ENCODE data around the gene GLP2R. TPM values are rescaled to one million over a fixed set of nuclear protein-coding genes. Genes with fewer than 3 reads are reported as not detected.

Gene GLP2R
- polyA plus RNA-seq, 4 donors, result not detected

DNA sequence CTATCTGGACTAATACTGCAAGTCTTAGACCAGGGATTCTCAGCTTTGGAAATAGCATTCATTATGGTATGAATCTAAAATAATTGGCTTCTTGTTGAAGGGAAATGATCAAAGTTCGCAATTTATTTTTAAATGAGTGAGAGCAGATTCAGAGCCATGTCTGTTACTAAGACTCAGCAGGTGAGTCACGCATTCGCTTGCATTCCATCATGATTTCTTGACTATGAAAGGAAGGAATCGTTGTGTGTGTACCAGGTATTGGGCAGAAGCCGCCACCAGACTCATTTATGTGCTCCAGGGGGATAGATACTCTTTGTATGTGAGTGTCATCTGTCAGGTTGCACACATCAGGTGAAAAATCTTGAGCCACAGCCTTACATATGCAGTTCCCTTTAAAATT lies 14.6 kb upstream of the GLP2R start:
- no peak for DNase-seq (ENCODE audit: low read depth in 4 of 4, low spot score in 2 of 4)

- no peak for DNase-seq (ENCODE audit: low read depth in 4 of 4, low spot score in 2 of 4)
These were observed 14.2 kb upstream of the GLP2R start for GRCh38 chr17:9811537-9811936.

DNA sequence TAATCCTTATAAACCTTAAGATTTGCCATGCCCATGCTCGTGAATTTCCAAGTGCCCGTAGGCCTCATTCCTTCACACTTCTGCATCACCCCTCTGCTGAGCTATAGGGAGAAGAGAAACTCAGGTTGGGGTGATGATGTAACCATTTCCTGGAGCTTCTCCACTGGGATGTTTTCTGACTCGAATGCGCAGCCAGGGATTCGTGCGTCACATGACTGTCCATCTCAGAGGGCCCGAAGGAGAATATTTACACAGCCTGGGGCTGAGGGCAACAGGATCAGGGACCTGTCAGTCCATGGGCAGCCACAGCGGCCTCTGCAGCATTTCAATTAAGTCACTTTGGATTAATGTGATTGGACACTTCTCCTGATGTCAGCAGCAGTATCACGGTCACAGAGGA lies 12.6 kb upstream of the GLP2R start:
- DNase-seq (ENCODE audit: low read depth in 4 of 4, low spot score in 2 of 4), result no peak

DNA sequence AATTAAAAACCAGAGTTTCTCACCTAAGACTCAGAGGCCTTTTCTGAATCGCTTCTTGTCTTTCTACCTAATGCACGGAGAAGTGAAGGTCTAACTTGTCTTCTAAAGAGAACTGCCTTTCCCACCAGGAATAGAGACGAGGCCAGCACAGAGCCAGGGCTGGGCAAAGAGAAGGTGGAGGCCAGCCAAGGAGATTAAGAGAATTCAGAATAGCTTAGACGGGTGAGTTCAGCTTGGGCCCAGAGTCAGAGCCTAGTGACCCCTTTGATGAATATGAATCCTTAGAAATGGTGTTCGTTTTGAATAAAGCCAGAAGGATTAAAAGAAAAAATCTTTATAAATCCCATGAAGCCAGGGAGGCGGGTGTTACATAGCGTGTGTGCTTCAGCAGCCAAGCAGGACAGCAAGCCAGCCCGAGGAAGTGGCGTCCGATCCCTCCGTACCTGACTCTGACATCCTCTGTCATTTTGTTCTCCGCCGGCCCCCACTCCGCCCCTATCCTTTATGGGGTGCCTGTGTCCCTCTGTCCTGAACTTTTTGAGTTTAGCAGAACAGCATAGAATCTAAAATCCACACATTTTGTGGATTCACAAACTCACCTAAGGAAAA lies 11.3 kb upstream of the GLP2R start:
- no peak for DNase-seq (ENCODE audit: low read depth in 4 of 4, low spot score in 2 of 4)

DNA sequence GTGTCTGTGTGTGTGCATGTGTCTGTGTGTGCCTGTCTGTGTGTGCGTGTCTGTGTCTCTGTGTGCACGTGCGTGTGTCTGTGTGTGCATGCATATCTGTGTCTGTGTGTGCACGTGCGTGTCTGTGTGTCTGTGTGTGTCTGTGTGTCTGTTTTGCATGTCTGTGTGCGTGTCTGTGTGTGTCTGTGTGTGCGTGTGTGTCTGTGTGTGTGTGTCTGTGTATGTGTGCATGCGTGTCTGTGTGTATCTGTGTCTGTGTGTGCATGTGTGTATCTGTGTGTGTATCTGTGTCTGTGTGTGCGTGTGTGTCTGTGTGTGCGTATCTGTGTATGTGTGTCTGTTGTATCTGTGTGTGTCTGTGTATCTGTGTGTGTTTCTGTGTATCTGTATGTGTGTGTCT lies 9.3 kb upstream of the GLP2R start:
- DNase-seq (ENCODE audit: low read depth in 4 of 4, low spot score in 2 of 4), result no peak

GRCh38 chr17:9817086-9817485 lies 8.6 kb upstream of the GLP2R start:
- peak in 3 of 4 donors; percentile 21 to 47 (median 22) for DNase-seq (ENCODE audit: low read depth in 4 of 4, low spot score in 2 of 4)

- DNase-seq (ENCODE audit: low read depth in 4 of 4, low spot score in 2 of 4), result no peak
These were observed 7.0 kb upstream of the GLP2R start for GRCh38 chr17:9818760-9819159.

DNA sequence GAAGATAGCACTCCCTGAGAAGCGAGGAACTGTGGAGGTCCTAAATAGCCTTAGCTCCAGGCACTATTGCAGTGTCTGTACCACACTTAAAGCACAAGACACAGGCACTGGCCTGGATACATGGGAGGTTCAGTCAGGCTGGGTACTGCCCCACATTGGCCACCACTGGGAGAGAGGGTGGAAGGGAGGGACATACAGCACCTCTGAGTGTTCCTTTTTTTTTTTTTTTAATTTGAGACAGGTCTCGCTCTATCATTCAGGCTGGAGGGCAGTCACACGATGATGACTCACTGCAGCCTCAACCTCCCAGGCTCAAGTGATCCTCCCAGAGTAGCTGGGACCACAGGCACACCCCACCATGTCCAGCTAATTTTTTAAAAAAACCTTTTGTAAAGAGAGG lies 5.3 kb upstream of the GLP2R start:
- no peak for DNase-seq (ENCODE audit: low read depth in 4 of 4, low spot score in 2 of 4)

DNA sequence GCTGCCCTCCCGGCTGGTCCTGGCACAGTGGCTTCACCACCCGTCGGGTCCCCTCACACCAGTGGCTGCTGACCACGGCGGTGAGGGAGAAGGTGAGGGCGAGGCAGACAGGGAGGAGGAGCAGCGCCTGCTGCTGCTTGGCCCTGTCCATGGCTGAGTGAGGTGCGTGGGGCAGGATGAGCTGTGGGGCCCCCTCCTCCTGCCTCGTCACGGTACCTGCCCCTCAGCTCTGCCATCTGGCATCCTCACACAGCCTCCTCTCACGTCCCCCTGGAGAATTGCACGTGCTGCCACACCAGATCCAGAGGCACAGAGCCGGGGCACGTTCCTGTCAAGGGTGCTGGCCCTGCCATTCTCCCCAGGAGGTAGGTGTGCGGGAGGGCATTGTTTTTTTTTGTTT lies 3.8 kb upstream of the GLP2R start, which contains the start of gene GSG1L2:
Gene GSG1L2, minus strand, starts transcription at position 159 of the 400 bp plus-strand sequence. Its CDS starts 8 bp downstream, at position 151.
- DNase-seq (ENCODE audit: low read depth in 4 of 4, low spot score in 2 of 4), result no peak

DNA sequence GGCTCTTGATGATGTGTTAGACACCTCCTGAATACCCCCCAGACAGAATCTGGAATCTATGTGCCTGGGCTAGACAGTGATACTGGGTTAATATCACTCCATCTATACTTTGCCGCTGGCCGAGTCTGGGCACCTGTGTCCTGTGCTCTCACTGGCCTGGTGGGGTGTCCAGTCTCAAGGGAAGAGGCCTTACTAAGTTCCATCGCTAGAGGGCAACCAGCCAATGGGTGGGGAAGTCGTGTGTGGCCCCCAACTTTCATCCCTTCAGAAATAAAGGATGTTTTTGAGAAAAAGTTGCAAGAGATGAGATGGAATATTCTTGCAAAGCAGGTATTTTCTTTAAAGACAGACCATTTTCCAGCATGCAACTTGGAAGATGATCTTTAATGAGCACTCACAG lies 1.6 kb upstream of the GLP2R start:
- DNase-seq (ENCODE audit: low read depth in 4 of 4, low spot score in 2 of 4), result no peak

- no peak for DNase-seq (ENCODE audit: low read depth in 4 of 4, low spot score in 2 of 4)
These were observed 856 bp upstream of the GLP2R start for GRCh38 chr17:9824797-9825338.

GRCh38 chr17:9828296-9829295 lies 2.9 kb downstream of the GLP2R start:
- no peak for DNase-seq (ENCODE audit: low read depth in 4 of 4, low spot score in 2 of 4)

DNA sequence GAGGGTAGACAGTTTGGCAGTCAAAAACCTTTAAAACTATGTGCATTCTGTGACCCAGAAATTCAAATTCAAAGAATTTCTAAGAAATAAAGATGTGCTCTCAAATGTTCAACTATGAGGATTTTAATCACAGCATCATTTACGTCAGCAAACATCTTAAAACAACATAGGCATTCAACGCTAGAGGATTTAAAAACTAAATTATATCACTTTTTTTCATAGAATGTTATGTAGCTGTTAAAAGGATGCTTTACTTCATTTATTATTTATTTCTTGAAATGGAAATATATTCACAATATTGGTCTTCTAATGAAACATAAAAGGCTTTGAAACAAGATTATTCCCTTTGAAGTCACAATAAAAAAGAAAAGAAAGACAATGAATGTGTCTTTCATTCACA lies 3.6 kb downstream of the GLP2R start:
- no peak for DNase-seq (ENCODE audit: low read depth in 4 of 4, low spot score in 2 of 4)

DNA sequence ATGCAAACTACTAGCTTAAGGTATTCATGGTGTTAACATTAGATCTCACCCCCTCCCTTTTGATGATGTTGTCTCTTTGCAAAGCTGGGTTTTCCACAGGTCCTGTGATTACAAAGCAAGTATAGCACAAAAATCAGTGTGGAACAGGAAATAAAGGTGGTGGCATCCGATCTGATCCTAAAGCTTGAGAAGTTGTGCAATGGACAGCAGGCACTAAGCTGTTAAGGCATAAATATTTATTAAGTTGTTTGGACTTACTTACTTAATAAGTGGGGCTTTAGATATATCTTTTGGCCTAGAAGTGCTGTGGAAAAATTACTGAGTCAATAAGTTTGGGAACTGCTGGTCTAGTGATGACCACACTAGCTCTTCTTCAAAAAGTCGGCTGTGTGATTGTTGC lies 5.0 kb downstream of the GLP2R start:
- no peak for DNase-seq (ENCODE audit: low read depth in 4 of 4, low spot score in 2 of 4)

GRCh38 chr17:9833922-9834321 lies 8.2 kb downstream of the GLP2R start:
- no peak for DNase-seq (ENCODE audit: low read depth in 4 of 4, low spot score in 2 of 4)

DNA sequence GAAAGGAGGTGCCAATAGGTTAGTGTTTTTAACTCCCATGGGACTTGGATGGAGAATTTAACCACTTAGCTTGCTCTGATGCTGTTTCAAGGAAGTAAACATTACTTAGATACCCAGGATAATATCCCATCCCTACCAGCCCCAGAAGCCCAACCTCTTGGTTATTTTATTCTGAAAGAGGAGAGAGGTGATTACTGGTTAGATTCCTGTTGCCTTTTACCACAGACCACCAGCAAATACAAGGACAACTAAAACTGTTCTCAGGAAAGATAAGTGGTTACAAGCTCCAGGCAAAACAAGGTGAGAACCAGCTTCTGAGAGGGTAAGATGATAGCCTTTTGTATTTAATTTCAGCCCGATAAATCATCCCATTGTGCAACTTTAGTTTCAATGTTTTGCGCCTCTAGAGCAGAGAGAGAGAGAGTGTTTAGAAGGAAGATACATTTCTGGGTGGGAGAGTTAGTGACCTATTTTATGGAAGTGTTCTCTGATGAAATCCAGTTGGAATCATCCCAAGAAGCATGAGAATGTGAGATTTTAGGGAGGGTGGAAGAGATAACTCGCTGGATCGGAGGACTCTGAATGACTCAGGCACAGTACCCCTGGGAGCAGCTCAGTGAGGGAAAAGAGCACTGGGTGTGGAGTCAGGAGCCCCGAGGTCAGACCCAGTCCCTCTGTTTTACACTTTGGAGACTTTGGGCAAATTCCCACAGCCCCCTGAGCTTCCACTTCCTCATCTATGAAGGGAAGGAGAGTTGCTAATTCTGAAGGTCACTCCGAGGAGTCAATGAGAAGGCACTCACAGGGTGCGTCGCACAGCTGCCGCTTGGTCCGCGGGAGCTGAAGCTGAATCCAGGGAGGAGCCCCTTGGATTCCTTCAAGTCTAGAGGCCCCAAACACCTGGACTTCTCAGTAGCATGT lies 12.1 kb downstream of the GLP2R start:
- peak in 1 of 4 donors; percentile 16 for DNase-seq (ENCODE audit: low read depth in 4 of 4, low spot score in 2 of 4)

DNA sequence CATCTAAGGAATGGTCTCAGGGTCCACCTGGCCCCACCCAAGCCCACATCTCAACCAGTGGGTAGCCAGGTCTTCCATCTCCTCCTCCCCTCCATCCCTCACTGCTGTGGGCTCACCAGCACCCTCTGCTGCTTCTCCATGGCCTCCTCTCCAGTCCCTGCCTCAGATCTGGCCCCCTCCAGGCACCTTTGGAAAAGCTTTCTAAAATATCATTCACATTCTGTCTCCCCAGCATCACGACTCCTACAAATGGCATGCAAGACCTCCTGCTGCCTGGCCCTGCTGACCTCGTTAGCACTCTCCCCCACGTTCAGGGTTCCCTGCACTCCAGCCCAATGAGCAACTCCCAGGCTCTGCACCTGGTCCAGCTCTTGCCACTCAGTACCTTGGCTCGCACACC lies 13.7 kb downstream of the GLP2R start:
- no peak for DNase-seq (ENCODE audit: low read depth in 4 of 4, low spot score in 2 of 4)

DNA sequence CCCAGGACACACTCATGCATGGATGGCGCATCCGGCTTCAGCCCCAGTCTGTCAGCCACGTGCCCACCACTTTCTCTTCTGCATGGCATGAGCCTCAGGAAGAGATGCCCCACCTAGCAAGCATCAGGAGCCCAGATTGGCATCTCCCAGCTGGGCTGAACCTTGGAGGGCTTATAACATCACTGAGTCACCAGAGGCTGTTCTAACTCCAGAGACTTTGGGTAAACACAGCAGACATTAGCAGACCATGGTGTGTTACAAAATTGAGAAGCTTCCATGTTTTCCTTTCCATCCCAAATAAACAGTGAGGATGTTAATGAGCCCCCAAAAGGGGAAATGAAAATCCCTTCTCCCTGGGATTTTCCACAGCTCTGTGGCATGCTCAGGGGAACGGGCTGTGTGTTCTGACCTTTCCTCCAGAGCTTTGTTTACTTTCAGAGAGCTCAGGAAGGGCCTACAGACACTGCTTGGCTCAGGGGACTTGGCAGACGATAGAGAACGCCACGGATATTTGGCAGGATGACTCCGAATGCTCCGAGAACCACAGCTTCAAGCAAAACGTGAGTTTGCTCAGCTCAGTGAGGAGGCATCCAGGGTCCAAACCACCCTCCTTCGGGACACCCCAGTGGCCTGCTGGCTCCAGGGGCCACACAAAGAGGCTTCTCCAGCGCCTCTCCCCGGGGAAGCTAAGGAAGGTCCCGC lies 16.5 kb downstream of the GLP2R start:
- DNase-seq (ENCODE audit: low read depth in 4 of 4, low spot score in 2 of 4), result no peak

DNA sequence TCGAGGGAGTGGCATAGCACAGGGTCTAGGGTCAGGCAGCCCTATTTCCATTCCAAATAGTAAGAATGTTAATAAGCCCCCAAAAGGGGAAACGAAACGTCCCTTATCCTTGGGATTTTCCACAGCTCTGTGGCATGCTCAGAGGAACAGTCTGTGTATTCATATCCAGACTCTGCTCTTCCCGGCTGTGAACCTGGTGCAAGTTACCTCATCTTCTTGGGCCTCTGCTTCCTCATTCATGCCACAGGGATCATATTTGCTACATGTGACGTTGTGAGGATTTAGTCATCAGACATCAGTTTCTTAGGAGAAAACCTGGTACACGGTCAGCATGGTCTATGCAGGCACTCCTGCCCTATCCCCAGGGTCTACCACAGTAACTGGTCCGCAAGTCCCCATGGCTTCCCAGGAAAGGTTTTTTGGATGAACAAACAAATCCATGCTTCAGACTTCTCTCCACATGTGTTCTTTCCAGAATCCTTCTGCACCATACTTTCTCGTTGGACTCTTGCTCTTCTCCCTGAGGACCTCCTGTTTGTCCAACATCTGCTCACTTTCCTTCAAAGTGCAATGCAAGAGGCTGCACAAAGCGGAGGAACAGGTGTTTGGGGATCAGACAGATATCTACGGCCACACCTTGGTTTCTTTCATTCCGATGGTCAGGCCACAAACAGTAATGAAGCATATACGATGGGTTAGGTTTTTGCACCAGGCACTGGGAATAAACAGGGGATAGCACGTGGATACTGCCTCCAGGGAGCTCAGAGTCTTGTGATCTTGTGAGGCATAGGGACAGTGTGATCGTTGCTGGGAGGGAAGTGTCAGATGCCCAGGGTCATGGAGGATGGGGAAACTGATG lies 17.7 kb downstream of the GLP2R start:
- no peak for DNase-seq (ENCODE audit: low read depth in 4 of 4, low spot score in 2 of 4)
